Measurements from ENCODE around the gene TSG101.

DNA sequence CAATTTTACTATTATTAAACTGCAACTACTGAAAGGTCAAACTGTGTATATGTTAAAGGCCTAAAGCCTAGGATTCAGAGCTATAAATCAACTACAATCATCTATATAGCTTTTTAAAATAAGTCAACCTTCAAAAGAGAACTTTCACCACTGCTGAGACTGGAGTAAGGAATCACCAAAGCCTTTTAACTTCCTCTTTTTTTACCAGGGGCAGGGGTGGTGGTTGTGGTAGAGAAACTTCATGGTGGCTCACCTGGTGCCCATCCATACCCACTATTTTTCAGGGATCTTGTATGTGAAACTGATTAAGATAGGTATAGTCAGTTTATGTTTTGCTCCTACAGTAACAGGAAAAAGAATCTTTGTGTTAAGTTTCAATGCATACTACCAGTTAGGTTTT is 31.5 kb downstream of the TSG101 start:
- TF ChIP-seq FOXM1 (IDR thresholded peaks at IDR 0.05; ENCODE audit: low read depth, low read length) (no peak), E2F8 (IDR thresholded peaks at IDR 0.05; ENCODE audit: low read depth, partially characterized antibody) (no peak), ZSCAN29 (IDR thresholded peaks at IDR 0.05) (no peak), POLR2AphosphoS5 (IDR thresholded peaks at IDR 0.05; ENCODE audit: low read length) (no peak)

Data from GM12878 (cell line).